KMS-11 (cell line): ENCODE data around the gene PRKD2.

Experiments used
- H2AFZ ChIP-seq: fragments of 200-600 bp; sonication (generic); 2 replicates; pipeline ENCODE4 v1.6.1; 2016; ENCODE audit warnings: antibody characterized with exemption, mixed run types, low read depth
- H3K27ac ChIP-seq: fragments of 200-600 bp; sonication (generic); 2 replicates; pipeline ENCODE4 v1.6.1; 2016; ENCODE audit warnings: mild to moderate bottlenecking, mixed run types
- H3K27me3 ChIP-seq: fragments of 200-600 bp; sonication (generic); 2 replicates; pipeline ENCODE4 v1.6.1; 2017; ENCODE audit warnings: mild to moderate bottlenecking, low read depth, mixed run types, moderate library complexity; ENCODE audit not compliant: insufficient read depth
- H3K36me3 ChIP-seq: fragments of 200-600 bp; sonication (generic); 2 replicates; pipeline ENCODE4 v1.6.1; 2017; ENCODE audit warnings: mild to moderate bottlenecking, mixed run types; ENCODE audit not compliant: insufficient read depth
- H3K4me1 ChIP-seq: fragments of 200-600 bp; sonication (generic); 2 replicates; pipeline ENCODE4 v1.6.1; 2016; ENCODE audit warnings: mild to moderate bottlenecking, low read depth, mixed run types; ENCODE audit not compliant: poor library complexity, severe bottlenecking
- H3K4me2 ChIP-seq: fragments of 200-600 bp; sonication (generic); 2 replicates; pipeline ENCODE4 v1.7.0; 2016; ENCODE audit warnings: mild to moderate bottlenecking, mixed run types
- H3K4me3 ChIP-seq: fragments of 200-600 bp; sonication (generic); IDR thresholded peaks from 2 replicates; pipeline ENCODE4 v1.6.1; 2017; ENCODE audit warnings: low read depth, low read length, mixed read lengths; ENCODE audit not compliant: insufficient read depth
- H3K79me2 ChIP-seq: fragments of 200-600 bp; sonication (generic); 2 replicates; pipeline ENCODE4 v1.6.1; 2016; ENCODE audit warnings: low read depth, mixed run types; ENCODE audit not compliant: insufficient read depth
- H3K9ac ChIP-seq: fragments of 200-600 bp; sonication (generic); 2 replicates; pipeline ENCODE4 v1.6.1; 2016; ENCODE audit warnings: mild to moderate bottlenecking, mixed run types
- H4K20me1 ChIP-seq: fragments of 200-600 bp; sonication (generic); 2 replicates; pipeline ENCODE4 v1.6.1; 2016; ENCODE audit warnings: mild to moderate bottlenecking, mixed run types; ENCODE audit not compliant: insufficient read depth
- CTCF ChIP-seq: fragments of 200-600 bp; sonication (generic); conservative IDR thresholded peaks from 2 replicates; pipeline ENCODE4 v1.6.1; 2017; ENCODE audit warnings: low read depth, mild to moderate bottlenecking, antibody characterized with exemption, low read length, moderate library complexity, mixed read lengths

Gene PRKD2

DNA sequence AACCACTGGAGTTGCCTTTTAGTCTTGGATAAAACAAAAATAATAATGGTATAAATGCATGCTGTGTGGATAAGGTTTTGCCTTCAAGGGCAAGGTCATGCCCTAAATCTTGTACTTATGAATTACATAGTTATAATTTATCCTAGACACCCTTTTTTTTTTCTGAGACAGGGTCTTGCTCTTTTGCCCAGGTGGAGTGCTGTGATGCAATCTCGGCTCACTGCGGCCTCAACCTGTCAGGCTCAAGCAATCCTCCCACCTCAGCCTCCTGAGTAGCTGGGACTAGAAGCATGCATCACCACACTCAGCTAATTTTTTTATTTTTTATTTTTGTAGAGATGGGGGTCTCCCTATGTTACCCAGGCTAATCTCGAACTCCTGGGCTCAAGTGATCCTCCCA lies 48.3 kb downstream of the PRKD2 start:
- no peak overlapping the region for H3K4me2 ChIP-seq
- H3K9ac ChIP-seq: no peak overlapping the region
- no peaks in the 10 kb centered on the region for H4K20me1 ChIP-seq
- no peak overlapping the region for H3K4me3 ChIP-seq
- no peak overlapping the region for H2AFZ ChIP-seq
- TF ChIP-seq CTCF: no peak
- H3K27me3 ChIP-seq: peaks cover 8% of the 10 kb centered on the region
- no peaks in the 10 kb centered on the region for H3K79me2 ChIP-seq
- H3K27ac ChIP-seq: no peak overlapping the region
- H3K36me3 ChIP-seq: no peaks in the 10 kb centered on the region
- no peaks in the 10 kb centered on the region for H3K4me1 ChIP-seq

GRCh38 chr19:46665072-46665471 lies 51.8 kb downstream of the PRKD2 start:
- H4K20me1 ChIP-seq: no peaks in the 10 kb centered on the region
- H3K4me3 ChIP-seq: no peak overlapping the region
- H3K9ac ChIP-seq: no peak overlapping the region
- H3K4me2 ChIP-seq: no peak overlapping the region
- H3K27me3 ChIP-seq: peaks cover 23% of the 10 kb centered on the region
- no peak for TF ChIP-seq CTCF
- H3K79me2 ChIP-seq: no peaks in the 10 kb centered on the region
- no peak overlapping the region for H2AFZ ChIP-seq
- no peaks in the 10 kb centered on the region for H3K36me3 ChIP-seq
- H3K4me1 ChIP-seq: peaks cover 17% of the 10 kb centered on the region
- no peak overlapping the region for H3K27ac ChIP-seq

DNA sequence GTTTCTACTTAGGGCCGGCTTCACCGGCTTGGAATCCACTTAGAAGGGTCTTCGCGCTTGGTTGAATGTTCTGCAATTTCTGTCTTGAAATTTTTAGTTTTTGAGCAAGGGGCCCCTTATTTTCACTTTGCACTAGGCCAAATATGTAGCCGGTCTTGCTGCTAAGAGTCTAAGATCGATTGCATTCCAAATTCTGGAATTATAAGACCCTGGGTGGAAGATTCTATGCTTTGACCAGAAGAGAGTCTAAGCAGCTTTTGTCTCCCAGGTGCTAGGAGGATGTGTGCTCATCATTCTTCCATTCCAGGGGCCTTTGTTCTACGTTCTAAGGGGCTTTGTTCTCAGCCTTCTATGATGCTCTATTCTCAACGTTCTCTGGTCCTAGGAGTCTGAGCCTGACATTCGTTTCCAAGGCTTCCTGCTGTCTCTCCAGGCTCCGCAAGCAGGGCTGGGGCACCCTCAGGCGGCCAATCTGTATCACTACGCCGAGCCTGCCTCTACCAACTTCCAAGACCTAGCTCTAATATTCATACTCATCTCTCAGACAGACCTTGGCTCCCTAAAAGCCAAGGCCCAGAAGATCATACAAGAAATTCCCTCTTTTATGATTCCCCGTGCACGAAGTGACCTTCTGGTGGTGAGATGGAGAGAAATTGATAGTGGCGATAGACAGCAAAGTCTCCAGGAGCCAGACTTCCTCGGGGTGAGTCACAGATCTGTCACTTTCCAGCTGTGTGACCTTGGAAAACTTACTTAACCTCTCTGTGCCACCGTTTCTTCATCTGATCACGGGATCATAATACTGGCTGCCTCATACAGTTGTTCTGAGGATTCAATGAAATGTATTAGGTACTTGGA lies 55.0 kb downstream of the PRKD2 start:
- H3K27me3 ChIP-seq: peaks cover 52% of the 10 kb centered on the region
- H3K9ac ChIP-seq: no peak overlapping the region
- H3K4me2 ChIP-seq: peak overlapping the region; percentile 75
- peaks cover 32% of the 10 kb centered on the region for H3K4me1 ChIP-seq
- H2AFZ ChIP-seq: peak overlapping the region; percentile 25; the same call in 1 of the 2 replicates
- H3K36me3 ChIP-seq: no peaks in the 10 kb centered on the region
- no peaks in the 10 kb centered on the region for H4K20me1 ChIP-seq
- TF ChIP-seq CTCF: peak; percentile 86
- H3K27ac ChIP-seq: no peak overlapping the region
- H3K79me2 ChIP-seq: no peaks in the 10 kb centered on the region
- H3K4me3 ChIP-seq: no peak overlapping the region

GRCh38 chr19:46661020-46661731 lies 55.7 kb downstream of the PRKD2 start, which contains the start of gene DACT3:
DACT3 (minus strand) TSS chr19:46661182; CDS start chr19:46661064, 118 bp downstream.
- TF ChIP-seq CTCF: no peak
- no peaks in the 10 kb centered on the region for H3K79me2 ChIP-seq
- peak within 1 kb of the TSS; percentile 45 for H2AFZ ChIP-seq
- no peak within 1 kb of the TSS for H3K27ac ChIP-seq
- no peaks in the 10 kb centered on the region for H4K20me1 ChIP-seq
- peak within 1 kb of the TSS; percentile 83 for H3K4me2 ChIP-seq
- peaks cover 32% of the 10 kb centered on the region for H3K4me1 ChIP-seq
- H3K9ac ChIP-seq: no peak within 1 kb of the TSS
- peaks cover 60% of the 10 kb centered on the region for H3K27me3 ChIP-seq
- H3K36me3 ChIP-seq: no peaks in the 10 kb centered on the region
- no peak within 1 kb of the TSS for H3K4me3 ChIP-seq
